IMR-90 (cell line): ENCODE measurements around the gene ADARB2.

Source experiments
- FOS ChIP-seq: fragments of 150-350 bp; IDR thresholded peaks from 2 replicates; pipeline ENCODE4 v1.6.1; 2016; ENCODE audit warnings: low read depth, low read length
- POLR2A ChIP-seq: IDR thresholded peaks from 2 replicates; pipeline ENCODE4 v1.6.1; 2012; ENCODE audit warnings: mild to moderate bottlenecking, low read depth, low read length
- RCOR1 ChIP-seq: IDR thresholded peaks from 2 replicates; pipeline ENCODE4 v1.6.1; 2012; ENCODE audit warnings: mild to moderate bottlenecking, low read length, improper control_type of control experiment; ENCODE audit not compliant: insufficient replicate concordance
- SMC3 ChIP-seq: fragments of 150-350 bp; IDR thresholded peaks from 2 replicates; pipeline ENCODE4 v1.6.1; 2016; ENCODE audit warnings: low read depth, mild to moderate bottlenecking, antibody characterized with exemption, low read length, moderate library complexity
- TF ChIP-seq, protein P1 (sequence below): conservative IDR thresholded peaks from 2 replicates; pipeline ENCODE4 v1.5.1; 2012; ENCODE audit warnings: mild to moderate bottlenecking, low read depth, low read length, improper control_type of control experiment

GRCh38 chr10:1287487-1287886 lies 449.8 kb downstream of the ADARB2 start:
- TF ChIP-seq, protein P1, sequence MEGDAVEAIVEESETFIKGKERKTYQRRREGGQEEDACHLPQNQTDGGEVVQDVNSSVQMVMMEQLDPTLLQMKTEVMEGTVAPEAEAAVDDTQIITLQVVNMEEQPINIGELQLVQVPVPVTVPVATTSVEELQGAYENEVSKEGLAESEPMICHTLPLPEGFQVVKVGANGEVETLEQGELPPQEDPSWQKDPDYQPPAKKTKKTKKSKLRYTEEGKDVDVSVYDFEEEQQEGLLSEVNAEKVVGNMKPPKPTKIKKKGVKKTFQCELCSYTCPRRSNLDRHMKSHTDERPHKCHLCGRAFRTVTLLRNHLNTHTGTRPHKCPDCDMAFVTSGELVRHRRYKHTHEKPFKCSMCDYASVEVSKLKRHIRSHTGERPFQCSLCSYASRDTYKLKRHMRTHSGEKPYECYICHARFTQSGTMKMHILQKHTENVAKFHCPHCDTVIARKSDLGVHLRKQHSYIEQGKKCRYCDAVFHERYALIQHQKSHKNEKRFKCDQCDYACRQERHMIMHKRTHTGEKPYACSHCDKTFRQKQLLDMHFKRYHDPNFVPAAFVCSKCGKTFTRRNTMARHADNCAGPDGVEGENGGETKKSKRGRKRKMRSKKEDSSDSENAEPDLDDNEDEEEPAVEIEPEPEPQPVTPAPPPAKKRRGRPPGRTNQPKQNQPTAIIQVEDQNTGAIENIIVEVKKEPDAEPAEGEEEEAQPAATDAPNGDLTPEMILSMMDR, result no peak
- TF ChIP-seq SMC3 (no peak), FOS (no peak), POLR2A (no peak), RCOR1 (no peak)
